ENCODE results near the gene SHISA4.
A peak's percentile ranks its signal among the peaks of the same experiment; 100 is the strongest.

The SHISA4 gene

DNA sequence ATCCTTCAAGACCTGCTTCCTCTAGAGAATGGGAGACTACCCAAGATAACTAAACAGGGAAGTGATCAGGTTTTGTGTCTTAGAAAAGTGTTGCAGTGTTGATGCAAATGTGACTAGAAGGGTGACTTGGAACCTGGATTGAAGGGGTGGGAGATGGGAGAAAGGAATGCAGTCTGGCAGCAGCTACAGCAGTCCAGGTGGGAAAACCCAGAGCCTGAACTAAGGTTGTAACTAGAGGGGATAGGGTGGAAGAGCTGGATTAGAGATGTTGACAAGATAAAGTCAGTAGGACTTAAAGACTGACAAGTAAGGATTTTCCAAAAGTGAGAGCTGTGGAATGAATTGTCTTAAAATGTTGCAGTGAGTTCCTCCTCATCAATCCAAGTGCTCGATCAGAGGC lies 7.1 kb upstream of the SHISA4 start:
- no peak for DNase-seq (ENCODE audit: low read depth)

DNA sequence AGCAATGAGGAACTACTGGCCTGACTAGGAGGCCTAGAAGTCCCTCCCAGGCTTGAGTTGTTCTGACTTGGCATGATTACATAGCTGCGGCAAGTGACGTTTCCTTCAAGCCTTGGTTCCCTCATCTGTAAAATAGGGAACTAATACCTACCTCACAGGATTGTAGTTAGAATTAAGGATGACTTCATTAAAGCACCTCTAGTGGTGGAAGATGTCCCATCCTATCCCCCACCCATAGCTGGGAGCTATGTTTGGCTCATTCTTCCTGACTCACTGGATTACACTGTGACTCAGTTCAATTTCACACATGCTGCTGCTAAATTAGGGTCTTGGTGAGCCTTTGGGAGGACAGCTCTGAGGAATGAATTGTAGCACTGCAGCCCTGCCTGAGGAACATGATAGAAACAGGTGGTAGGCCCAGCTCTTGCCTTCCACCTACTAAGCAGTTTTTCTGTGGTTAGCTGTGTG lies 6.0 kb upstream of the SHISA4 start:
- no peak for DNase-seq (ENCODE audit: low read depth)

DNA sequence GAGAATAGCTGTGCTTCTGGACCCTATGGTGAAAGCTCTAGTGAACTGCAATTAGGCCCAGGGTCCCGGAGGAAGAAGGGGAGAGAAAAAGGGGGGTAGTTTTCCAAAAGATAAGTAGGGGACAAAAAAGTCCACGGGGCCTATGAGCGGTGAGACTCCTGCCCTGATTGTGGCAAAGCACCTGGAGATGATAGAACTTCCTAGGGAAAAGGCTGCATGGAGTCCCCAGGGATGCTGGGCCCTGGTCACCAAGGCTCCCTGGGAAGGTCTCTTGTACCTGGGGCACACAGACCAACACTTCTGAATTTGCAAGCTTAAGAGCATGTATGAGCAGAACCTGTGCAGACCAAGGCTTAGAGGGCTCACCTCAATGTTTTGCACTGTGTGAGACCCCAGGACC lies 5.4 kb upstream of the SHISA4 start:
- no peak for DNase-seq (ENCODE audit: low read depth)

DNA sequence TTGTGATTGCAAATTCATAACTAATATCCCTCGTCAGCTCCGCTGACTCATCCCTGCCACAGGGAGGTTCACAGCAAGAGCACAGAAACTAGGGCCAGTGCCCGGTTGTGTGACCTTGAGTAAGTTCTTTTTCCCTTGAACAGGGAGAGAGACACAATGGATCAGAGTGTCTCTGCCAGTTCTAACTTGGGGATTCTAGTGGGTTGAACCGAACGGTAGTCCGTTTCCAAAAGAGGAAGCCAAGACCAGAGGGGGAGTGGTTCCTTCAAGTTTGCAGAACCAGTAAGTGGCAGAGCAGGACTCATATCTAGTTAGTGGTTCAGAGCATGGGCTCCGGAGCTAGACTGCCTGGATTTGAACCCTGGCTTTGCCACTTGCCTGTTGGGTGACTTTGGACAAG lies 4.9 kb upstream of the SHISA4 start:
- no peak for DNase-seq (ENCODE audit: low read depth)

DNA sequence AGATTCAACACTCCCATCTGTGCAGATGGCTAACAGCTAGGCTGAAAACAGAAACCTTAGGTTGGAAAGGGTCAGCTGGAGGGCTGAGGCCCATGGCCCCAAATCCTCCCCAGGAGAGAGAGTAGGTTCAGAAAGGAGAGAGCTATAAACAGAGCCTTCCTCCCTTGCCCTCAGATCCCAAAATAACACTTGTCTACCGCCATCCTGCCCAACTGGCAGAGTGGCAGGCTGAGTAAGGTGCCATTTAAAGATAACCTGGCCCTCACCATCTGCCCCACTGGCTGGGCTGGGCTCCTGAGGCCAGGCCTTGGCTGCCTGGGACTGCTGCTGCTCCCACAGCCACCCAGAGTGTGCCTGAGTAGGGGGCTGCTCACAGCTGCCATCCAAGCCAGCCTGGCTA lies 4.3 kb upstream of the SHISA4 start:
- no peak for DNase-seq (ENCODE audit: low read depth)

DNA sequence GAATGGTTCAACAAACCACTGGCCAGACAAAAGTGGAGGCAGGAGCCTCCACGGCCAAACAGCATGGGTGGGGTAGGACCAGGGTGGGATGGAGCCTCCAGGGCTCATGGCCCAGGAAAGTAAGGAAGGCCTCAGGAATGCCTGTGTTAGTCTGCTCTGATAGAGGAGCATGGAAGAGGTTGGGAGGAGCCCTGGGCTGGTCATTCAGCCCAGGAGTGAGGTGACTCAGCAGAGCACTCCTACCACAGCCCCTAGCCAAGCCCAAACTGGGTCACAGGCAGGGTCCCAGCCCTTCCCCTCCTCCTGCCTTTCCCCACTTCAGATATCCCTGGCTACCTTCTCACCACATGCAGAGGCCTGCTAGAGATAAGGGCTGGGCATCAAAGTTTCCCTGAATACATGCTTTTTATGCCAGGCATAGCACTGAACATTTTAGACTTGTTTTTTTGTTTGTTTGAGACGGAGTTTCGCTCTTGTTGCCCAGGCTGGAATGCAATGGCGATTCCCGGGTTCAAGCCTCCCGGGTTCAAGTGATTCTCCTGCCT lies 3.1 kb upstream of the SHISA4 start:
- no peak for DNase-seq (ENCODE audit: low read depth)

DNA sequence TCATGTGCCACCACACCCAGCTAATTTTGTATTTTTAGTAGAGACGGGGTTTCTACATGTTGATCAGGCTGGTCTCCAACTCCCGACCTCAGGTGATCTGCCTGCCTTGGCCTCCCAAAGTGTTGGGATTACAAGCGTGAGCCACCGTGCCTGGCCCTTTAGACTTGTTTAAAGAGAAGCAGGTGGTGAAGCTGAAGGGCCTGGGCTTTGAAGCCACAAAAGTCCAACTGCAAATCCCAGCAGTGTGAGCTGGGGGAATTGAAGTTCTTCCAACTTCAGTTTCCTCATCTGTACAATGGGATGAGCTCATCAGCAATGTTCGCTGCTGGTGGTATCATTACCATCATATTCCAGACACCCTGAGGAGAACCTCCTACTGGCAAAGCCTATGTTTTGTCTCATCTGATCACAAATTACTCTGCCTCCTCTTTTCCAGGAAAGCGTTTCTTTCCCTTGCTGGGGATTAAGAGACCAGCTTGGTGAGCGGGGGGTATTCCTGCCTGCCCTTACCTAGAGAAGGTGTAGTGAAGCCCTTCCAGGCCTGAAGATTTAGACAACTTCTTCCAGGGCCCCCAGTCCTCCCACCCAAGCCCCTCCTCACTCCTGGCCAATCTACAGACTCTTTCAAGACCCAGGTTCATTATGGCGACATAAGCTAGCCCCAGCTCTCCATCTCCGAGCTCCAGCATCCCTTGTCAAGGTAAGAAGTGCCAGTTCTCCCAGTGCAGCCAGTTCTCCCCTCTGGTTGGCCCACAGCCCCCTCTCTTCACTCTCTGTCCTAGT lies 2.4 kb upstream of the SHISA4 start:
- DNase-seq (ENCODE audit: low read depth), result no peak

DNA sequence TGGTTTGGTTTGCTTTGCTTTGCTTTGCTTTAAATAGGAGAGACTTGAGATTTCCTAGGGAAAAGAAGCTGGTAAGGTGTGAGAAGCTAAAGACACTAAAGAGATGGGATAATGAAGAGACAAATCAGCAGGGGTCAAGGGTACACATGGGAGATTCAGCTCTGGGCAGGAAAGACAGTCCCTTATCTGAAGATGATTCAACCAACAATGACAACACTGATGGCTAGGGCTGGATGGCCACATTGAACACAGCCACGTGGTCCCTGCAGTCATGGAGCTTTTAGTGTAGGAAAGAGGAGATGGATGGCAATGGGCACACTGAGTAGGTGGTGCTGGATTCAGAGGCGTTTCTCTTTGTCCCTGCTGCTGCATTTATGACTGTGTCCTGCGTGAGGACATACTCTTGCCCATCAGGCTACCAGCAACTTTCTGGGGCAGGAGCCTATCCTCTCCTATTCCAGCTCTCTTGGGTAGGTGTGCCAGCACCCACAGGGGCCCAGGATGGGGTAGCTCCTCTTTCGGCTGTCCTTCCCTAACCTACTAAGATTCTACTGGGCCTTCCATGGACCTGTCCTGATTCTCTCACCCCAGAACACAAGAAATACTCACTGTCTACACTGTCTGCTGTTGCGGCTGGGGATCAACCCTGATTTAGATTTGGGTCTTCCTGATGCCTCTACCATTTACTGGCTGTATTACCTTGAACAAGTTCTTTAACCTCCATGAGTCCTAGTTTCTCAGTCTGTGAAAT lies 1.4 kb upstream of the SHISA4 start:
- DNase-seq (ENCODE audit: low read depth), result no peak

DNA sequence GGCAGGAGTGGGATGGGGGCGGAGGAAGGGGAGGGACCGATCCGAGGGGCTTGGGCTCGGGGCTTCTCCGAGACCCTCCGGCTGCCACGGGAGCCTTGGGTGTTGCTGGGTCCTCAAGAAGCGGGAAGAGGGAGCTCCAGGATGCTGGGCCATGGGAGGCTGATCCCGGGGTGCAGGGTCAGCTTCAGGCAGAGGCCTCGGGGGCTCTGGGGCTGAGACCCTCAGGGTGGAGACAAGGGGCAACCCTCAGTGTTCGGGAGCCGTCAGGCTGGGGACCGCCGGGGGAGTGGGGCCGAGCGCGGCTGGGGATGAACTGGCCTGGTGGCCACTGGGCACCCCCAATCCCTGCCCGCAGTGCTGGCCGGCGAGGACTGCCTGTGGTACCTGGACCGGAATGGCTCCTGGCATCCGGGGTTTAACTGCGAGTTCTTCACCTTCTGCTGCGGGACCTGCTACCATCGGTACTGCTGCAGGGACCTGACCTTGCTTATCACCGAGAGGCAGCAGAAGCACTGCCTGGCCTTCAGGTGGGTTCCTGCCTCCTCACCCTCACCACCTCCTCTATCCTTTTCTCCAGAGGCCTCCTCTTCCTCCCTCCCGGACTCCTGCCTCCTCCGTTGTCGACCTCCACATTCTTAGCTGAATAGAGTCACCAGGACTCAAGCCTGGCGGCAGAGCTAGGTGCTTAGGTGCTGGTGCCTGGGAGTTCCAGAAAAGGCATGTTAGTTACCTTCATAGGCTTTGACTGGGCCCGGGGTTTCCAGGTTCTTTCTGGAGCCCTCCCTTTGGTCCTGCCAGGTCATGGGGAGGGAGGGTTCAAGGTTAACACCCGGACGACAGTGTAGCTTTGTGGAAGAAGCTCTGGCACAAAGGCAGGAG lies 631 bp downstream of the SHISA4 start:
- DNase-seq (ENCODE audit: low read depth), result no peak

DNA sequence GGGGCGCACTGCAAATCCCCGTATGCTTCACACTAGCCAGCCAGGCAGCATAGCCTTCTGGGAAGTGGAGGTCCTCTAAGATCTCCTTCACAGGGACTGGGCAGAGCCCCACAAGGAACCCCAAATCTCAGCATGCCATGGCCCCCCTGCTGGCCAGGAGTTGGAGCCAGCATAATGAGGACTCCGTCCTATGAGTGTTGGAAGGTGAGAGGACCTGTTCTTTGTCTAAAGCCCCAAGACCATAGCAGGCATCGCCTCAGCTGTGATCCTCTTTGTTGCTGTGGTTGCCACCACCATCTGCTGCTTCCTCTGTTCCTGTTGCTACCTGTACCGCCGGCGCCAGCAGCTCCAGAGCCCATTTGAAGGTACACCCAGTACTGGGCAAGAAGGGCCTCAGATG lies 1.5 kb downstream of the SHISA4 start:
- DNase-seq (ENCODE audit: low read depth), result no peak

DNA sequence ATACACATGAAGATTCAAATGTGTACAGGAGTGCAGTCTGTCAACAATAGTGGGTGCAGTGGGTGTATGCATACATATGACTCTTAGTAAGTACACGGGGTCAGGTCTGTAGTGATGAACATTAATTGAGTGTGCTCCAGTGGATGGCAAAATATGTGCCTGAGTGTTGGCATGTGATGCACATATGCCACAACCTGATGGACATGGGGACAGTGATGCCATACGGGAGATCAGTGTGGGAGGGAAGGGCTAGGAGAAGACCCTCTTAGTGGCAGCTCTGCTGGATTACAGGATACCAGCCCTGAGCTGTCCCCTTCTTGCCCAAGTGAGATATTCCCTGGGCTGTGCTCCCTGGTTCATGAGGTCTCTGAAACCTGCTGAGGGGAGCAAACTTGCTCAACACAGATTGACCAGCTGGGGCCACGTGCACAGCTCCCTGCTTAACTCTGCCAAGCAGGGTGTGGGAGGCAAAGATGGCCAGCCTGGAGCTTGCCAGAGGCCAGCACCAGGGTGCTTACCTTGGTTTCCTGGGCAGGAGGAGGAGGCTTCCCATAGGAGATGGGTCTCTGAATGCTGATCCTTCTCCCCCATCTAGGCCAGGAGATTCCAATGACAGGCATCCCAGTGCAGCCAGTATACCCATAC lies 2.2 kb downstream of the SHISA4 start:
- no peak for DNase-seq (ENCODE audit: low read depth)

DNA sequence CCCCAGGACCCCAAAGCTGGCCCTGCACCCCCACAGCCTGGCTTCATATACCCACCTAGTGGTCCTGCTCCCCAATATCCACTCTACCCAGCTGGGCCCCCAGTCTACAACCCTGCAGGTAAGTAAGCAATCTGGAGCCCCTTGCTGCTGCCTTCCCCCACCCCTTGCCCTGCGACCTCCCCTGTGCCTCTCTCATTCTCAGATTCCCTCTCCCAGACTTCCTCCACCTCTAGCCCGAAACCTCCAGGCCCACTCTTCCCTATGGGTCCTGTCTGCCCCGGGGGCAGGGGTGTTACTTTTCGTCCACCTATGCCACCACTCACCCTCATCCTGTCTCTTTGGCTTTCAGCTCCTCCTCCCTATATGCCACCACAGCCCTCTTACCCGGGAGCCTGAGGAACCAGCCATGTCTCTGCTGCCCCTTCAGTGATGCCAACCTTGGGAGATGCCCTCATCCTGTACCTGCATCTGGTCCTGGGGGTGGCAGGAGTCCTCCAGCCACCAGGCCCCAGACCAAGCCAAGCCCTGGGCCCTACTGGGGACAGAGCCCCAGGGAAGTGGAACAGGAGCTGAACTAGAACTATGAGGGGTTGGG lies 2.9 kb downstream of the SHISA4 start:
- DNase-seq (ENCODE audit: low read depth), result no peak

DNA sequence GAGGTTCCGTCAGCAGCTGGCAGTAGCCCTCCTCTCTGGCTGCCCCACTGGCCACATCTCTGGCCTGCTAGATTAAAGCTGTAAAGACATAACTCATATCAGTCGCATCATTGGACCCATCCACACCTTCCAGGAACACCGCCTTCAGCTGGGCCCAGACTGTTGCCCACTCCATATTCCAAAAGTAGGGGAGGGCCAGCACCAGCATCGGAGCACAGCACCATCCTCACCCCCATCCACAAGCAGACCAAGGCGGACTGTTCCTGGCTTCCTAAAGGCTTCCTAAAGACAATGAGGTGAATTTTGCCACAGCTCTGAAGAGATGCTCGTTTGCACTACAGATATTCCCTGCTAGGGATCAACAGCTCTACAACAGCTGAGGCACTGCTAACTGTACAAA lies 3.5 kb downstream of the SHISA4 start:
- DNase-seq (ENCODE audit: low read depth), result no peak

DNA sequence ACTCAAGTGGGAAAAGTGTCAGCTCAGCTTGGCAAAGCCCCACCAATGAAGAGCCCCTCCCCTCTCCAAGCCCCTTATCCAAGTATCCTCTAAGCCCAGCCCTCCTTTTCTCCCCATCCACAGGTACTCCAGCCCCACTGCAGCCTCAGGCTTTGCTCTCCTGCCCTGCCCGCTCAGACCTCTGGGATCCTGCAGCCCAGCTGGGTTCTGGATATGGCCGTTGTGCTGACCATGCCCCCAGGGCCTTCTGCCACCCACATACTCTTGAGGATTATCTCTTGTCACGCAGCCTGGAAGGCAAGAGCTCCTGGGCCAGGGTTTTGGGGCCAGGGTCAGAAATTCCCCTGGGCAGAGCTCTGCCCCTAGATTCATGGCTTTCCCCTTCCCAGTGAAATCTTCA lies 4.7 kb downstream of the SHISA4 start:
- no peak for DNase-seq (ENCODE audit: low read depth)

DNA sequence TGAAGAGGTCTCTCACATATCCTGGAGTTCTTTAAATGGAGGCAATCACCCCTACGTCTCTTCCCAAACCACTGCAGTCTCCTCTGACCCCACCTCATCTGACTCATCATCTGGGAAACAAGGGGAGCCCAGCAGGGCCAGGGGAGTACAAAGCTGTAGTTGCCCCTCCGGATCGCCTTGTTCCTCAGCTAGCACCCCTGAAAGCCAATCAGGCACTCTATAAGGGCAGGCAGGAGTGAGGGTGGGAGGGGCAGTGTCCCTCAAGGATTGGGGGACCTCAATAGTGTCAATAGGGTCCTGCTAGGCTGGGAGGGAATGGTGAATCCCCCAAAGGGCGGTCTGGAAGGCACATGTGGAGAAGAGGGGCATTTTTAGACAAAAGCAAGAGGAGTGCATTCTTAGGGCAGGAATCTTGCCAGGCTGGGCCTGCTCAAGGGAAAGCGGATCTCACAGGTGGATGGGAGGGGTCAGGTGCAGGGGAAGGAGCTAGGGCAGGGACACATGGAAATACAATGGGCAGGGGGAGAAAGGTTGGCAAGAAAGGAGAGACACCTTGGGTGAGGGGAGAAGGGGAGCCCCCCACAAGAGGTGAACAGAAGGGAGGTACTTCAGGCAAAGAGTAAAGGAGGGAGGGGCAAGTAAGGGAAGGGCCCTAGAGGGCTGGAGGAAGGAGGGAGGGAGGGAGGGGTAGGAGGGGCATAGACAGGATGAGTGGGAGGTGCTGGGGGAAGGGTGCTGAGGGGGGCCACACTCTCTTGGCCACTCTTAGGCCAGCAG lies 5.8 kb downstream of the SHISA4 start:
- DNase-seq (ENCODE audit: low read depth), result no peak

DNA sequence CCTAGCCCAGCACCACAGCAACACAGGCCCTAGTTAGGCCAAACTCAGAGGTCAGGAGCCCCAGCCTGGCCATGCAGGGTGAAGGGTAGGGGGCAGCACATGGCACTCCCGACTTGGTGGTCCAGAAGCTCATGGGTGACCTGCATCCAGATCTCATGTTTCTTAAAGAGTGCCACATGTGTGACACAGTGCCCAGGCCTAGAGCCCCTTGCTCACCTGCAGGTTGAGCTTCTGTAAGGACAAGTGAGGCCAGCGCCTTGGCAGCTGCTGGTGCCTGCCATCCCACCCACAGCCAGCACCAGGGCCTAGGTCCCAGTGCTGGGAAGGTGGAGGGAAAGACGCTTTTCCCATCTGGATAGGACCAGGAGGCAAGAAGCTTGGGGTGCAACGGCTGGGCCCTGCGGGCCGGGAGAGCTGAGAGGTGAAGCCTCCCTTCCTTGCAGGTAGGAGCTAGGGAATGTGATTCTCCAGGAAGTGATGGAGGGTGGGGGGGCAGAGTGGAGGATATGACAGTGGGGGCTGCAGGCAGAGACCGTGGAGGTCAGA lies 6.5 kb downstream of the SHISA4 start:
- no peak for DNase-seq (ENCODE audit: low read depth)

DNA sequence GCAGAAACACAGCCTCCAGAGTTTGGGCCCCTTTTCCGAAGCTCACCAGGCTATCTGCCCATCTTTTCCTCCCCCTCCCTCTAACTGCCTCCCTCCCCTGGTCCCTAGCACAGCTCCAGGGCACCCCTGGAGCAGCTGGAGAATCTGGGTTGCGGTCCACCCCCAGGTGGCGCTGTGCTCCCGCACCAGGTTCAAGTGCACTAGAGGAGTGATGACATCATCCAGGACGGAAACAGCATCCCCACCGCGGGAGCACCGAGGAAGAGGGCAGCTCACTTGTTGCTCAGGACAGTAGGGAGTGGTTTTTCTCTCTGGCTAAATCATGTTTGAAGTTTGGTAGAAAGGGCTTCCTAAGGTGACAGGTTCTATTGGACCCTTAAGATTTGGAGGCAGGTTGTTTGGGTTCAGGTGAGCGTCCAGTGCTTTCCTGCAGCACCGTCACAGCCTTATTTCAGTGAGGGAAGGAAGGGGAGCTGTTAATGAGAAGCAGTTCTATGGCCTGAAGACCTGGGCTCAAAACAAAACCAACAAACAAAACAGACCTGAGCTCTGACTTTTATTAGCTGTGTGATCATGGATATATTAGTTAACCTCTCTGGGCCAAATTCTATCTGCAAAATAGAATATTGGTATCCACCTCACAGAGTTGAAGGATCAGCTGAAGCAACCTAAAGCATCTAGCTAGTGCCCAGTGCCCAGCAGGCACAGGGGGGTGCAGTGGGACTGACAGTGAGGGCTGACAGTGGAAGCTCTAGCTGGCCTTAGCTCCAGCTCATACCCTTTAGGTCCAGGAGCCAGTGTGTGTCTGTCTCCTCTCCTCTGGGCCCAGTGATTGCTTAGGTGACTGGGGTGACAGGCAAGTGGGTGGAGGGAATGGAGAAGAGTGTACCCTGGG lies 7.5 kb downstream of the SHISA4 start:
- DNase-seq (ENCODE audit: low read depth), result peak; percentile 77

DNA sequence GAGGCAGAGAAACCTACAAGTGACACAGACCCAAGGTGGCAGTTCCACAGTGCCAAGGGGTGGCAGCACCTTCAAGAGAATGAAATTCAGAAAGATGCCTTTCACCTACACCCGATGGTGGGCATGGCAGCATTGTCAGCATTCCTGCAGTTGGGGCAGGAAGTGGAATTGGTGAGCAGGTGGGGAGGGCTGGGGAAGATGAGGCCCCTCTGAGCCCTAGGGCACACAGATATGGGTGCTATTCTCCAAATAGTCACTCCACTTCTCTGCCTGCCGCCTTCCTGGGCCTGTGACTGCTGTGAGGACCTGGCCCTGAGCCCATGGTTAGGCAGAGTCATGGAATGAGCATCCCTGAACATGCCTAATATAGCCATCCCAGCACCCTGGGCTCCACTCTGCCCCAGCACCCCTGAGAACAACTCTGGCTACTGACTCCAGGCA lies 8.3 kb downstream of the SHISA4 start:
- DNase-seq (ENCODE audit: low read depth), result no peak

DNA sequence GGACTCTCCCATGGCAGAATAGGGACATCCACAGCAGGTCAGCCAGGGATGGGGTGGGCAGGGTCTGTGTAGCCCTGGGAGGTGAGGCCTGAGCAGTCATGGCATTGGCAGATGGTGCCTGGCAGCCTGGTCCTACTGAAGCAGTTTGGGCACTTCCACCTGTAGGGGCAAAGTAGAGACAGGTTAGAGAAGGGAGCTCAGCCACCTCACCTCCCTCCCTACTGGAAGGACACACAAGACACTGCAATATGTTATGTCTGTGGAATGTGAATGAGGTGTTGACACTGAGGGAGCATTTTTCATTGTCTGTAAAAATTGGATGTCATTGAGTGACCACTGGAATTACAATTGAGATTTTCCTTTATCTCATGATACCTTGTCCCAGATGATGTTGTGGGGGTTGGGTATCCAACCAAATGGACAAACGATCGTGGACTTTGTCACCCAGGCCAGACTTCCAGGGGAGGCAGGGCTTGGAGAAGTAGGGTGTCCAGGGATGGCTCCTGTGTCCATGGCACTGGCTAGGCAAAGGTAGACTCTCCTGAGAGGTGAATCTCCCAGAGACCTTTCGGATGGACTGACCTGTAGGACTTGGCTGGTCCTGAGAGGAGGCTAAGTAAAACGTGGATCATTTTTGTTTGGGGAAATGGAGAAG lies 9.7 kb downstream of the SHISA4 start:
- DNase-seq (ENCODE audit: low read depth), result no peak

Data from stimulated activated CD8-positive, alpha-beta memory T cell treated with anti-CD3 and anti-CD28 coated beads, Interleukin-15, amount 100 ng/mL, for 24 hours (primary cell).